Stimulated activated CD4-positive, alpha-beta T cell treated with anti-CD3 and anti-CD28 coated beads, Interleukin-2, amount 100 ng/mL, for 4 hours (primary cell): ENCODE results near the gene FBXO11.
"Not testable (repeated sequence)": the region's sequence is repeated elsewhere in the genome, so short reads cannot be mapped to it uniquely, and the experiment has no call there.

Source experiments
- DNase-seq: peaks from one replicate; pipeline ENCODE4 v3.0.0-alpha.2; 2020; ENCODE audit warnings: low read depth

FBXO11 gene

DNA sequence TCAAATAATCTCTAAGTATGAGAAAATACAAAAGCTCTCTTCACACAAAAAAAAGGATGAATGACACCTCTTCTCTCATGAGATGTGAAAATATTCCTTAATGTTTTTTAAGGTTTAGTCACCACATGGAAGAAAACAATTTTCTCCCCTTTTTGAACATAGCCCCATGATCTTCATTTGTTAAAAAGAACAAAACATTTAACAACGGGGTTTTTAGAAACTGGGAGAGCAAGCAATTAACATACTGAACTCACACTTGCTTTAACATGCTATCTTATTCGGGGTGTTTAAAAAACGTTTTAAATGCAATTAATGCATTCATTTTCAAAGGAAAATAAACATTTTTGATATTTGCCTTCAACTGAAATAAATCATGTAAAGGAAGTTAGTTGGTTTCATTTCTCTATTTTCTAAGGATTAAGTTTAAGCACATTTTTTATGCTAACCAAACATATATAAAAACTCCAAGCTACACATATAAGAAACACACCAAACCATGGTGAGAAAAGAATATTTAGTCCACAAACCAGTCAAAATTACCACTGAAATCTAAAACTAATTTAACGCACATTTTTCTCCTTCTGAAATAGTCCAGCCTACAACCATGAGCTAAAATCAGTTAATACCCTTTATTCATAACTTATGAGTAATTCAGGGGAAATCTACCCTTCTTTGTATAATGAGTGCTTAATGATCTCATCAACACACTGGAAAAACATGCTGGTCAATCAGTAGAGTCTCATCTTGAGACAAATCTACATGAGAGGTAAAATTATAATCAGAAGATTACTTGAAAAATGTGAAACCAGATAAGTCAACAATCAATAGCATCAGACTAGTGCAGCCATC, 8.2 kb downstream of the FBXO11 start:
- no peak for DNase-seq

DNA sequence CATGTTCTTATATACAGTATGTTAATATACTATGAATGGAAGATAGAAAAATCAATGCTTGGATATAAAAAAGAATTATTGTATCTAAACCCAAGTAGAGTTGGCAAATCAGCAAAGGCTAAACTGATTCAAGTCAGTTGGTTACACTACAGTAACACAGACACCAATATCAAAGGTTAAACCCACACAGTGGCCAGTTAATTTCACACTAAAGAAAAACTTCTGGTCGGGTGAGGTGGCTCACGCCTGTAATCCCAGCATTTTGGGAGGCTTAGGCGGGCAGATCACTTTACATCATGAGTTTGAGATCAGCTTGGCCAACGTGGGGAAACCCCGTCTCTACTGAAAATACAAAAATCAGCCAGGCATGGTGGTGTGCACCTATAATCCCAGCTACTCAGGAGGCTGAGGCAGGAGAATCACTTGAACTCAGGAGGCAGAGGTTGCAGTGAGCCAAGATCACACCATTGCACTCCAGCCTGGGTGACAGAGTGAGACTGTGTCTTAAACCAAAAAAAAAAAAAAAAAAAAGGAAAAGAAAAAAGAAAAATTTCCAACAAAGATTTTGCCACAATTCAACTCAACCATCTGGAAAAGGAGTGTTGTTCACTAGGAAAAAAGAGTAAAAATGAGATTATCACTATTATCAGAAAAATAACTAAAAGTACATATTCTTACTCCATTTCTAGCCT, 9.0 kb downstream of the FBXO11 start:
- not testable (repeated sequence) for DNase-seq

DNA sequence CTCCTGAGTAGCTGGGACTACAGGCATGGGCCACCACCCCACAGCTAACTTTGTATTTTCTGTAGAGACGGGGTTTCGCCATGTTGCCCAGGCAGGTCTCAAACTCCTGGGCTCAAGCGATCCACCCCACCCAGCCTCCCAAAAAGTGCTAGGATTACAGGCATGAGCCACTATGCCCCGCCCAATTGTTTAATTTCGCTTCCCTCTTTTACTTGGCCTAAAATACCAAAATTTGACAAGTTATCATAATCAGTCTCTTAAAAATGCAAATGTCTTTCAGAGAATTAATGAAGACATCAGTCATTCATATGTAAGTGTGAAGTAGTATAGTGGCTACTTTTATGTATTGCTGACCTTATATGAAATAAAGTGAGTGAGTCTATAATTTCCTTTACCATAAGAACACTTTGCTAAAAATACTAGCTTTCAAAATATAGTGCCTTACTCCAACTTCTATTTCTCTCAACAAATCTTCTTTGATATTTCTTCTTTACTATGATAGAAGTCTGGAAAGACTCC, 9.8 kb downstream of the FBXO11 start:
- DNase-seq, result no peak

DNA sequence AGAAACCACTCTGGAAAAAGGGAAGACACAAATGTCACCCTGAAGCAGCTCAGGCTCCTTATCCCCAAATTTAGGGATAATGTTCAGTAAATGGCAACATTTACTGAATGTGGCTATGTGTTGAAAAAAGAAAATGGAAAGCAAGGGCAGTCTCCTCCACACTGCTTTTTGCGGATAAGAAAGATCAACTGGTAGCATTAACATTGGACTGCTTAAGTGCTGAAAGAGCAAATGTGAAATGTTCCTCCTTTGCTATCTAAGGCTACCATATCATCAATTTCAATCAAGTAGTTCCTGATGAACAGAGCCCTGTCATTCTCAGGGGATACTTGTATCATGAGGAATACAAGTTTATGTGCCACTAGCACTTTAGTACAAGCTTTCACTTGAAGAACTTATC, 12.5 kb downstream of the FBXO11 start:
- no peak for DNase-seq

DNA sequence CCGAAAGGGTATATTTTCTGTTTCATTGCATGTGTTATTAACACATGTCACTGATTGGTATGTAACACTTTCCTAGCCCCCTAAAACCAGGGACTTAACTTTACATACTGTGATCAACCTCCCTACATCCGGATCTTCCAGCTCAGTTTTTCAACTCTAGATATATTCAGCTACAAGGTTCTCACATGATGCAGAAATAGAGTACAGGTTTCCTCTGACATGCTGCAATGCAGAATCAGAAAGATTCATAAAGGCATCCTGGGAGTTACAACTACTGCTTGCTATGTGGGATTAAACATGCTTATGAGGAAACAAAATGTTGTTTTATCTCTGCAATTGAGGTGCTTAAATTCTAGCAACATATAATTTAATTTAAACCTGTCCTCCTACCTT, 14.0 kb downstream of the FBXO11 start:
- no peak for DNase-seq

DNA sequence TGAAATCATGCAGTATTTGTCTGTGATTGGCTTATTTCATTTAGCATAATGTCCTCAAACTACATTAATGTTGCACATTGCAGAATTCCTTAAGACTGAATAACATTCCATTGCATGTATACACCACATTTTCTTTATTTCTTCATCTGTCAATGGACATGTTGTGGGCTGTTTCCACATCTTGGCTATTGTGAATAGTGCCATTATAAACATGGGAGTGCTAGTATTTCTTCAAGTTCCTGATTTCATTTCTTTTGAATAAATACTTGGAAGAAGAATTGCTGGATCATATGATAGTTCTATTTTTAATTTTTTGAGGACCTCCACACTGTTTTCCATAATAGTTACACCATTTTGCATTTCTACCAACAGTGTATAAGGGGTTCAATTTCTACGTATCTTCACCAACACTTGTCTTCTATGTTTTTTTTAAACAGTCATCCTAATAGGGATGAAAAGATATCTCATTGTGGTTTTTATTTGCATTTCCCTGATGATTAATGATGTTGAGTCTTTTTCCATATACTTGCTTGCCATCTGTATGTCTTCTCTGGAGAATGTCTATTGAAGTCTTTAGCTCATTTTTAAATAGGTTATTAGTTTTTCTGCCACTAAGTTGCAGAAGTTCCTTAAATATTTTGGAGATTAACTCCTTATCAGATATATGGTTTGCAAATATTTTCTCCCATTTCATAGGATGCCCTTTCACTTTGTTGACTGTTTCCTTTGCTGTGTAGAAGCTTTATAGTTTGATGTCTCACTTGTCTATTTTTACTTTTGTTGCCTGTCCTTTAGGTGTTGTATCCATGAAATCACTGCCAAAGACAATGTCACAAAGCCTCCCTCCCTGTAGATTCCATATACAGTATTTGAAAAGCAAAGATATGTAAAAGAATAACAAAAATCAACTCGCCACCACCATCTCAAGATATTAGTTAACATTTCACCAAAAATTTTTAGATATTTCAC, 14.6 kb downstream of the FBXO11 start:
- DNase-seq, result no peak

DNA sequence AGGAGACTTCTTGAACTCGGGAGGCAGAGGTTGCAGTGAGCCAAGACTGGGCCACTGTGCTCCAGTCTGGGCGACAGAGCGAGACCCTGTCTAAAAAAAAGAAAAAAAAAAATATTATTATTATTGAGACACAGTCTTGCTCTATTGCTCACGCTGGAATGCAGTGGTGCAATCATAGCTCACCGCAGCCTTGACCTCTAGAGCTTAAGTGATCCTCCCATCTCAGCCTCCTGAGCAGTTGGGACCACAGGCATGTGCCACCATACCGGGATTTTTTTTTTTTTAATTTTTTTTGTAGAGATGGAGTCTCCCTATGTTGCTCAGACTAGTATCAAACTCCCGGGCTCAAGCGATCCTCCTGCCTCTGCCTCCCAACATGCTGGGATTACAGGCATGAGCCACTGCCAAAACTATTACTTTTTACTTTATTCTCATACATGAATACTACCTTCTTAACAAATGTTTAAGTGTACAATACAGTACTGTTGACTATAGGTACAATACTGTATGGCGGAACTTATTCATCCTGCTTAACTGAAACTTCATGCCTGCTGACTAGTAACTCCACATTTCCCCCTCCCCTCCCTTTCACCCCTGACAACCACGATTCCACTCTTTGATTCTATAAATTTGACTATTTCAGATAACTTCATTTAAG, 15.5 kb downstream of the FBXO11 start:
- no peak for DNase-seq

DNA sequence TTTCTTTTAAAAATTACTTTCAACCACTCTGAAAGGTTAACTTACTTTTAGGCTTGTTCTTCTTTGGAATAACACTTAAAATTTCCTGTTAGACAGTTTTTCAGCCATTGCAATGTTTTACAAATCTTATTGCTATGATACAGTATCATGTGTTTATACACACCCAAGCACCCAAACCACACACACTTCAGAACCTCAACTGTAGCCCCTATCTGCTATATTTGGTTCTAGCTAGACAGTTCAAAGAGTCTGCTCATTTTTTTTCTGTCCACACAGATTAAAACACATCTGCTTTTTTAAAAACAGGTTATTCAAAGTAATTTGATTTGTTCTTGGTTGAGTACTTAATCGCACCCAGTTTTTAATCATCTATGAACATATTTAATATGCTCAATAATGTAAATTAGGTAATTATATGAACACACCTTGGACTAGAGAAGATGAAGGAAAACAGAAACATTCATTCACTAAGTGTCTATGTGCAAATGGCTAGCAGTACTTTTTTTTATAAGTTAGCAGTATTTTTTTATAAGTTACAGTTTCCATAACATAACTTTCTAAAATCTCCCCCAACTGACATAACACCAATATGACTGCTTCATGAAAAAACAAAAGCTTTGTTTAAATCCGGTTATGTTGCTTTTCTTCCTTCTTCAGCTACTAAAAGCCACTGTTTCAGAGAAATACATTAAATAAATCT, 17.6 kb downstream of the FBXO11 start:
- DNase-seq, result no peak

DNA sequence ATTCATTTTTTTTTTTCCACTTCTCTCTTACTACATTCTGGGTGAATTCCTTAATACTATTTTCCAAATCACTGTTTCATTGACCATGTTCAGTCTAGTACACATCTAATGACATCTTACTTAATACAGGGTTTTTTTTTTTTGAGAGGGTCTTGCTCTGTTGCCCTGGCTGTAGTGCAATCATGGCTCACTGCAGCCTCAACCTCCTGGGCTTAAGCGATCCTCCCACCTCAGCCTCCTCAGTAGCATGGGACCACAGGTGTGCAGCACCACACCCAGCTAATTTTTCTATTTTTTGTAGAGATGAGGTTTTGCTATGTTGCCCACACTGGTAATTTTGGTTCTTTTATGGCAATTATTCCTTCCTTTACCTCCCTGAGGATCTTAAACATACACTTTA, 29.4 kb downstream of the FBXO11 start:
- DNase-seq, result no peak

DNA sequence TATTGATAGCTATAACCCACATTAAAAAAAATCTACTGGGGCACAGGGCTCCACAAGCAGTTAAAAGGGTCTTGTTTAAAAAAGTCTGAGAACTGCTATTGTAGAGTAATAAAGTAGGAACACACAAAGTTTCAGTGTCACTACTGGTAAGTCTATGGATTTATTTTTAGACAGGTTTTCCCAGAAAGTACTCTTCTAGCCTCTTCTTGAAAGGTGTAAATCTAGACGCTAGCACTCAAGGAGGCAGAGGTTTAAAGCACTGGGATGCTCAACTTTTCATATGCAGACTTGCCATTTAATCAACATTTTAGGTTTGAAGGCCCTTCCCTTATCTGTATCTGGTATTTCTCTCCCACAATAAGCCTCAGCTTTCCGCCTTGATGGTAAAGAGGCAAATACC, 33.4 kb downstream of the FBXO11 start:
- DNase-seq, result no peak

DNA sequence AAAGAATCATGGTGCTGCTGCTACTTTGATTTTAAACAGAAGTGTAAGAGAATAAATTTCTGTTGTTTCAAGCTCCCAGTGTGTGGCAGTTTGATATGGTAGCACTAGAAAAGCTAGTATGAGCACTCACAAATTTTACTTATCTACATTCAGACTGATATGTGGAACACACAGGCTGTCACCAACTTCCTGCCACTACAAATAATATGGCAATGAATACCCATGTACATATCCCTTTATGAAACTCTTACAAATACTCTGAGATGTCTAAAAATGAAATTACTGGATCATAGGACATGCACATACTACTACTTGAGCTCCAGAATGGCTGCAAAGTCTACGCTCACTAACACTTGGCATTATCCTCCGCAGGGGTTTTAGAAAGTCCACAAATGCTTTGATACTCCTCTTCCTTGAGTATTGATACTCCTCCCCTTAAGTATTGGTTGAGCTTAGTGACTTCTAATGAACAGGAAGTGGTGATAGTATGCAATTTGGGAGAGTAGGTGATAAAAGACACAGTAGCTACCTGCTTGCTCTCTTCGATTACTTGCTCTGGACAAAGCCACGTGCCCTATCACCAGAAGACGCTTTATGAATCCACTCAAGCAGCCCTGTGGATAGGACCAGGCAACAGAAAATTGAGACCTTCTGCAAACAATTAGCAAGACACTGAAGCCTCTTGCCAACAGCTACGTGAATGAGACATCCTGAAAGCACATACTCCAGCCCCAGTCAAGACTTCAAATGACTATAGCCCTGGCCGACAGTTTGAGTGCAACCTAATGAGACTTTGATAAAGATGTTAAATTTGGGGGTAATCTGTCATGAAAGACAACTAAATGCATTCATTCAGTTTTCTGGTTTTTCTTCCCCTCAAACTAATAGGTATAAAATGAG, 35.4 kb downstream of the FBXO11 start:
- no peak for DNase-seq

DNA sequence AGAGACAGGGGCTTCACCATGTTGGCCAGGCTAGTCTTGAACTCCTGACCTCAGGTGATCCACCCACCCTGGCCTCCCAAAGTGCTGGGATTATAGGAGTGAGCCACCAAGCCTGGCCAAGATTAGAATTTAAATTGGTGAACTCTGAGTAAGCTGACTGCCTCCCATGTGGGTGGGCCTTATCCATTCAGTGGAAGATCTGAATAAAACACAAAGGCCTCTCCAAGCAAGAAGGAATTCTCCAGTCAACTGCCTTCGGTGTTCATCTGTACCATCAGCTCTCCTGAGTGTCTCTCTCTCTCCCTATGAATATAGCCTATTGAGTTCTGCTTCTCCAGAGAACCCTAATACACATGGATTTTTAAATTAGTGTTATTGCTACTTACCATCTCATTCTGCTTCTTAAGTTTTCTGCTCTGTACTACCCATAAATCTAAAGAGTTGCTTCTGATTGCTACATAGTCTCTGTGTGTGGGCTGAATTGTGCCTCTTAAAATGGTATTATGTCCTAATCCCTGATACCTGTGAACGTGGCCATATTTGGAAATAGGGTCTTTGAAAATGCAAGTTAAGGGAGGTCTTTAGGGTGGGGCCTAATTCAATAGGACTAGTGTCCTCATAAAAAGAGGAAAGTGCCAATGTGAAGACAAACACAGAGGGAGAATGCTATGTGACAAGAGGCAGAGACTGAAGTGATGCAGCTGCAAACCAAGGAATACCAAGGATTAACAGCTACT, 36.3 kb downstream of the FBXO11 start:
- no peak for DNase-seq

DNA sequence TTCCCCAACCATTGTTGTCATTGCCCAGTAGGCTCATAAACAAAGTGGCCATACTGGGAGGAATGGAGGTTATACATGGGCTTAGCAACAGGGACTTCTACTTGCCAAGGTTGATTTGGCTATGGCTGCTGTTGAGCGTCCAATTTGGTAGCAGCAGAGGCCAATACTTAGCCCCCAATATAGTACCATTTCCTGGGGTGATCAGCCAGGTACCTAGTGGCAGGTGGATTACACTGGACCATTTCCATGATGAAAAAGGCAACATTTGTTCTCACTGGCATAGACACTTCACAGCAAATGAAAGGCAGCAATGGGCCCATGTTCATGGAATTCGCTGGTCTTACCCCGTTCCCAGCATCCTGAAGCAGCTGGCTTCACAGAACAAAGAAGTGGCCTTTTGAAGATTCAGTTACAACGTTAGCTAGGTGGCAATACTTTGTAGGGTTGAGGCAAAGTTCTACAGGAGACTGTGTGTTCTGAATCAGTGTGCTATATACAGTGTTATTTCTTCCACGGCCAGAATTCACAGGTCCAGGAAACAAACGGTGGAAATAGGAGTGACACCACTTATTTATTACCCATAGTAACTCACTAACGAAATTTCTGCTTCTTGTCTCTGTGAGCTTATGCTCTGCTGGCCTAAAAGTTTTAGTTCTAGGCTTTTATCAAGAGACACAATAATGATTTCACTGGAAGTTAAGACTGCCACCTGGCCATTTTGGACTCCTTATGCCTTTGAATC, 37.5 kb downstream of the FBXO11 start:
- no peak for DNase-seq

DNA sequence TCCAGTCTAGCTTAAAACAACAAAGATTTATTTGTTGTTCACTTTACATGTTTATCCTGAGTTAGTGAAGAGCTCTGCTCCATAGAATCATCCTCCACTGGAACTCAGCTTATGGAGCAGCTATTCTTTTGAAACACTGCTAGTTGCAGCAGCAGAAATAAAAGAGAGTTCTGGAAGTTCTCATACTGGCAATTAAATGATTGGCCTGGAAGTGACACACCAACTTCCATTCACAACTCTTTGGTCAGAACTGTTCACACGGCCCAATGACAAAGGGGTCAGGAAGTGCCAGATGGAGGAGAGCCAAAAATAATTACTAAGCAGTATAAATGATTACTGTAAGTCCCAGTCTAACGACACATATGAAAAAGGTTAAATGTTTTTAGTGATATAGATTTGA, 39.1 kb downstream of the FBXO11 start:
- no peak for DNase-seq

DNA sequence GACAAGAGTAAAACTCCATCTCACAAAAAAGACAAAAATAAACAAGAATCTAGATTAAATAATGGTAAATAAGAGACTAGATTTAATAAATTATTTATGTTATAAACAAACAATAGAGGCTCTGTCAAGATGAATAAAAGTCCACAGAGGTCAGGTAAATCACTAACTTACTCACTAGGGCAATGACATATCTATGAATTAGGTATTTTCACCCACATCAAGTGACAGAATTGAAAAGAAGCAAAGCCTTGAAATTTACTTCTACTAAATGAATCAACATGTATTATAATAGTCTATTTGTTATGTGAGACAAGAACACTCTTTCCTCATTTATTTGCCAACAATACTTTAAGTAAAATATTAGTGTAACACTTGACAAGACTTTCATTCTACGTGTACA, 41.7 kb downstream of the FBXO11 start:
- no peak for DNase-seq

DNA sequence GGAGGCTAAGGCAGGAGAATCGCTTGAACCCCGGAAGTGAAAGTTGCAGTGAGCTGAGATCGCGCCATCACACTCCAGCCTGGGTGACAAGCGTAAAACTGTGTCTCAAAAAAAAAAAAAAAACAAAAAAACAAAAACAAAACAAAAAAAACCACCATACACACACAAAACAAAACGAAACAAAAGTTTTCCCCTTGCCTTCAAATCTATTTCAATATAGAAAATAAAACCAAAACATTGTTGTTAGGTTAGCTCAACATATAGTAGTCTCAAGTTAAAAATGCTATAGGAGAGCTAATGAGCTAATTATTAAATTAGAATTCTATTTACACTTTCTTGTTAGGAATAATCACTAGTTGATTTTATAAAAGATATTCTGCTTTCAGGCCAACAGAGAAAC, 43.3 kb downstream of the FBXO11 start:
- DNase-seq, result no peak

DNA sequence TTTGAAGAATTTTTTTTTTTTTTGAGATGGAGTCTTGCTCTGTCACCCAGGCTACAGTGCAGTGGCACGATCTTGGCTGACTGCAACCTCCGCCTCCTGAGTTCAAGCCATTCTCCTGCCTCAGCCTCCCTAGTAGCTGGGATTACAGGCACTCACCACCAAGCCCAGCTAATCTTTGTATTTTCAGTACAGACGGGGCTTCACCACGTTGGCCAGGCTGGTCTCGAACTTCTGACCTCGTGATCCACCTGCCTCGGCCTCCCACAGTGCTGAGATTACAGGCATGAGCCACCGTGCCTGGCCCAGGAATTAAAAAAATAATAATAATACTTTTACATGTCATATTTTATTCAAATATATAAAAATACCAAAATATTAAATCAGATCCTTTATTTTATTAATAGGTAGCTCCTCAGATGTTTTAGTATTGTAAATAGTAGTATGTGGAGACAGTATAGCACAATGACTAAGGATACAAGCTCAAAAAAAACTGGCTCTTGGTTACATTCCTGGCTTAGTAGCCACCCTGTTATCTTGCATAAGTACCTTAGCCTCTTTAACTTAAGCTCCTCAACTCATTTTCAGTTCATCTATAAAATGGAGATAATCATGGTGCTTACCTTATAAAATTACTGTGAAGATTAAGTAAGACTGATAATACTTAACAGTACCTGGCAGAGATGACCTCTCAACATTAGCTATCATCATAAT, 53.1 kb downstream of the FBXO11 start:
- DNase-seq, result not testable (repeated sequence)

DNA sequence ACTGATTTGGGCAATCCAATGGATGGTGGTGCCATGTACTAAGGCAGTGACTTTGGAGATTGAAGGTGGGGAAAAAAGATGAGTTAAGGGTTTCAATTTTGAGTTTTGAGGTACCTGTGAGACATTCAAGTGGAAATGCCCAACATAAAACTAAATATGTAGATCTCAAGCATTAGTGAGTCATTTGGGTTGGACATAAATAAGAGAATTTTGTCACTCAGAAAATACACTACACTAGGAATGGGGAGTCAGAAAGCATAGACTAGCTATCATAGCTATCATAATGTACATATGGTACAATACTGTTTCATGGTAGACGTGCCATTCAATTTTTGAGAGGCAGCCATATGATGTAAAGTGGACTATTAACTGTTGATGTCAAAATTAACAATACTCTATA, 56.1 kb downstream of the FBXO11 start:
- DNase-seq, result no peak
